NCI-H1436 (cell line): ENCODE data around the gene UGT1A8.
"Not testable (repeated sequence)": the region's sequence is repeated elsewhere in the genome, so short reads cannot be mapped to it uniquely, and the experiment has no call there.

Source experiments
- DNase-seq: peaks from one replicate; lab custom pipeline; 2025; lab: John Stamatoyannopoulos, UW

UGT1A8 gene

GRCh38 chr2:233718552-233718951, 101.1 kb downstream of the UGT1A8 start, which contains the start of gene UGT1A4:
Gene UGT1A4 (plus strand): TSS chr2:233718736. CDS start chr2:233718821, 85 bp downstream.
- DNase-seq, result no peak

GRCh38 chr2:233728723-233729301, 111.4 kb downstream of the UGT1A8 start, which contains the start of gene UGT1A3:
Gene UGT1A3 (plus strand): TSS chr2:233729042. CDS start chr2:233729127, 85 bp downstream.
- no peak for DNase-seq

- not testable (repeated sequence) for DNase-seq
These were observed 119.6 kb downstream of the UGT1A8 start for GRCh38 chr2:233736868-233737653.

- no peak for DNase-seq
These were observed 123.4 kb downstream of the UGT1A8 start for GRCh38 chr2:233740870-233741269.

GRCh38 chr2:233743464-233744259, 126.2 kb downstream of the UGT1A8 start:
- DNase-seq, result no peak

GRCh38 chr2:233745073-233745755, 127.8 kb downstream of the UGT1A8 start:
- DNase-seq, result no peak

- not testable (repeated sequence) for DNase-seq
These were observed 128.4 kb downstream of the UGT1A8 start for GRCh38 chr2:233745838-233746237.

GRCh38 chr2:233746475-233747282, 129.2 kb downstream of the UGT1A8 start:
- DNase-seq, result no peak

- no peak for DNase-seq
These were observed 129.8 kb downstream of the UGT1A8 start for GRCh38 chr2:233747283-233747544.

GRCh38 chr2:233750689-233751088, 133.3 kb downstream of the UGT1A8 start:
- not testable (repeated sequence) for DNase-seq

- DNase-seq, result not testable (repeated sequence)
These were observed 134.0 kb downstream of the UGT1A8 start for GRCh38 chr2:233751212-233752009.

GRCh38 chr2:233754872-233755611, 137.6 kb downstream of the UGT1A8 start:
- DNase-seq, result no peak

GRCh38 chr2:233756429-233757081, 139.1 kb downstream of the UGT1A8 start:
- no peak for DNase-seq

- DNase-seq, result no peak
These were observed 140.7 kb downstream of the UGT1A8 start for GRCh38 chr2:233758141-233758540.

GRCh38 chr2:233758849-233759248, 141.4 kb downstream of the UGT1A8 start:
- no peak for DNase-seq

GRCh38 chr2:233760043-233760442, 142.6 kb downstream of the UGT1A8 start, which contains the start of gene UGT1A1:
Gene UGT1A1 (plus strand): TSS chr2:233760270. CDS start chr2:233760288, 18 bp downstream.
- DNase-seq, result no peak

- no peak for DNase-seq
These were observed 143.8 kb downstream of the UGT1A8 start for GRCh38 chr2:233761040-233761769.

GRCh38 chr2:233764264-233764663, 146.8 kb downstream of the UGT1A8 start:
- DNase-seq, result no peak
